Uterus (tissue), 2 donors: ENCODE results near the gene C1QTNF7.

Experiments used
- POLR2A ChIP-seq, 2 donors: fragments of 450-650 bp; IDR thresholded peaks; one replicate each; pipeline ENCODE4 v1.6.1; 2016; ENCODE audit warnings: antibody characterized with exemption in 2 of 2, mild to moderate bottlenecking in 1 of 2, moderate library complexity in 1 of 2
- TF ChIP-seq, protein P1 (sequence below), 4 experiments: fragments of 200-600 bp in 2 of 4; fragments of 450-650 bp in 2 of 4; sonication (generic) in 2 of 4; IDR thresholded peaks; one replicate each; pipeline ENCODE4 v1.5.1; 2016 to 2019; ENCODE audit warnings: antibody characterized with exemption in 4 of 4, mild to moderate bottlenecking in 2 of 4, moderate library complexity in 1 of 4

DNA sequence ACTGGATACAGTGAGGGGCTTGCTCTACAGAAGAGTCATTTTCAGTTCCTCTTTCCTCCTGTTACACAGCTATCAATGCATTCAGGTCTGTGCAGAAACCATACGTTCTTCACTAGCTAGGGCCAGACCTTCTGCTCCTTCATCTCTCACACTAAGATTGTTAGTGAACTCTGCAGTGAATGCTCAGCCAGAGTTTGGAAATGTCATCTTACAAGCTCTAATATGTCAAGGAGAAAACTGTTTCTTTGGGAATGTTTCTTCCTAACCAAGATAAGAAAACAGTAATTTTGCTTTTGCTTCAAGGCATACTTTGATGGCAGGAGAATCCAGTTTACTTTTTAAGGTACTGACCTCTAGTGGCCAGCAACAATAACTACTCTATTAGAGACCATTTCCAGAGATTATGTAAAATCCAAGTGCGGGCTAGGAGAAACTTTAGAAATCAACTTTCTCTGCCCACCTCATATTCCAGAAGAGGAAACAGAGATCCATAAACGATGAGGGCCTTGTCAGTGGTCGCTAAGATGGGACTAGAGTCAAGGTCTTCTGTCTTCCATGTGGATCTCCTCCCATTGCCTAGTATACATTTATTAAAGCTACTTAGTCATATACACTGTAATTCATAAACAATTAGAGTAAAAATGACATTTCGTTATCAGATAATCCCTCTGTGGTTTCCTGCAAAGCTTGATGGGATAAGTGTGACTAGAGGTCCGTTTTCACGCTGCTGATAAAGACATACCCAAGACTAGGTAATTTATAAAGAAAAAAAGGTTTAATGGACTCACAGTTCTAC, 29.8 kb downstream of the C1QTNF7 start:
- no peak for TF ChIP-seq POLR2A (IDR thresholded peaks at IDR 0.05)
- TF ChIP-seq, protein P1, sequence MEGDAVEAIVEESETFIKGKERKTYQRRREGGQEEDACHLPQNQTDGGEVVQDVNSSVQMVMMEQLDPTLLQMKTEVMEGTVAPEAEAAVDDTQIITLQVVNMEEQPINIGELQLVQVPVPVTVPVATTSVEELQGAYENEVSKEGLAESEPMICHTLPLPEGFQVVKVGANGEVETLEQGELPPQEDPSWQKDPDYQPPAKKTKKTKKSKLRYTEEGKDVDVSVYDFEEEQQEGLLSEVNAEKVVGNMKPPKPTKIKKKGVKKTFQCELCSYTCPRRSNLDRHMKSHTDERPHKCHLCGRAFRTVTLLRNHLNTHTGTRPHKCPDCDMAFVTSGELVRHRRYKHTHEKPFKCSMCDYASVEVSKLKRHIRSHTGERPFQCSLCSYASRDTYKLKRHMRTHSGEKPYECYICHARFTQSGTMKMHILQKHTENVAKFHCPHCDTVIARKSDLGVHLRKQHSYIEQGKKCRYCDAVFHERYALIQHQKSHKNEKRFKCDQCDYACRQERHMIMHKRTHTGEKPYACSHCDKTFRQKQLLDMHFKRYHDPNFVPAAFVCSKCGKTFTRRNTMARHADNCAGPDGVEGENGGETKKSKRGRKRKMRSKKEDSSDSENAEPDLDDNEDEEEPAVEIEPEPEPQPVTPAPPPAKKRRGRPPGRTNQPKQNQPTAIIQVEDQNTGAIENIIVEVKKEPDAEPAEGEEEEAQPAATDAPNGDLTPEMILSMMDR (IDR thresholded peaks at IDR 0.05) = peak; percentile 73 to 86 (median 82)
